ENCODE data around the gene ANKRD36B.
"Not testable (repeated sequence)": the region's sequence is repeated elsewhere in the genome, so short reads cannot be mapped to it uniquely, and the experiment has no call there.

The ANKRD36B gene

GRCh38 chr2:97548536-97548935 is 41.1 kb downstream of the ANKRD36B start:
- DNase-seq, result not testable (repeated sequence)

GRCh38 chr2:97546711-97547110 is 43.0 kb downstream of the ANKRD36B start:
- DNase-seq, result no peak

GRCh38 chr2:97544911-97545310 is 44.8 kb downstream of the ANKRD36B start:
- DNase-seq, result not testable (repeated sequence)

- DNase-seq, result not testable (repeated sequence)
These were observed 63.8 kb downstream of the ANKRD36B start for GRCh38 chr2:97525904-97526303.

- not testable (repeated sequence) for DNase-seq
These were observed 65.9 kb downstream of the ANKRD36B start for GRCh38 chr2:97523816-97524215.

GRCh38 chr2:97522916-97523555 is 66.6 kb downstream of the ANKRD36B start:
- DNase-seq, result not testable (repeated sequence)

- DNase-seq, result not testable (repeated sequence)
These were observed 94.0 kb downstream of the ANKRD36B start for GRCh38 chr2:97495651-97496050.

GRCh38 chr2:97490141-97490540 is 99.5 kb downstream of the ANKRD36B start:
- DNase-seq, result peak; percentile 0

Measured in activated CD4-positive, alpha-beta T cell treated with anti-CD3 and anti-CD28 coated beads, Interleukin-2, Interleukin-6, amounts not matched to agents 100 ng/mL and 50 ng/mL, durations not matched to agents 16 hours and 8 hours (primary cell).